NCI-H1105 treated with DMSO at 0.1 percent for 48 hours (cell line): Measurements from ENCODE around the gene DPH6.

Experiments used
- DNase-seq: peaks from one replicate; lab custom pipeline; 2025; lab: John Stamatoyannopoulos, UW

DPH6 gene

DNA sequence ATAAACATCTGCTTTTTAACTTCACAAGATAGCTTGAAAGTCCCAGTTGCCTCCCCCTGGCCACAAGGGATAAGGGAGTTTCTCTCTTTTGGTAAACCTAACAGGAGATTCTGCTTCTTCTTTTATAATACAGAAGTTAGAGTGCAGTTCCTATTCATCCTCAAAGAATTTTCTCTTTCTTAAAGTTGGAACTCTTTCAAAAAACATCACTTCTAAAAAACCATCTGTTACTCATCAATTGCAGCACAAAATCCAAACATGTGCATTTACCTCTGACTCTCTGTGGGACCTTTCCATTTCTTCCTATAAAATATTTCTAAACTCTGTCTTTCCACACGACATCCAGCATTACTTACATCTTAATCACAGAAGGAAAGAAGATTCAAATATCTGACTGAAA lies 5.1 kb downstream of the DPH6 start:
- DNase-seq, result no peak

DNA sequence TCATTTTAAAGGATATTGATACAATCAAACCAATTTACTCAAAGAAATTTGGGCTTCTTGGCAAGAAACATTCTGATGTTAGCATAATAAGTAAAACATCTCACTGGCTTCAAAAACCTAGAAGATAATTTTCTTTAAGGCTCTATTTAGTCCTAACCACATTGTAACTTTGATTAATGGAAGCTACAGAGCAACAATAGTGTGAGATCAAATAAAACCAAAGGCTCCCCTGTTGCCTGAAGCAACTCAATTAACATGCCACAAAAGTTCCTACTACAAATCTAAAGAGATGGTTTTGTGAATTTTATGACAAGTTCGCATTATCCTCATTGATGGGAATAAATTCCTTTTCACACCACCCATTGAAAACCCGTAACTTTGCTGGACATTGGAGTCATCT lies 5.9 kb downstream of the DPH6 start:
- DNase-seq, result no peak

DNA sequence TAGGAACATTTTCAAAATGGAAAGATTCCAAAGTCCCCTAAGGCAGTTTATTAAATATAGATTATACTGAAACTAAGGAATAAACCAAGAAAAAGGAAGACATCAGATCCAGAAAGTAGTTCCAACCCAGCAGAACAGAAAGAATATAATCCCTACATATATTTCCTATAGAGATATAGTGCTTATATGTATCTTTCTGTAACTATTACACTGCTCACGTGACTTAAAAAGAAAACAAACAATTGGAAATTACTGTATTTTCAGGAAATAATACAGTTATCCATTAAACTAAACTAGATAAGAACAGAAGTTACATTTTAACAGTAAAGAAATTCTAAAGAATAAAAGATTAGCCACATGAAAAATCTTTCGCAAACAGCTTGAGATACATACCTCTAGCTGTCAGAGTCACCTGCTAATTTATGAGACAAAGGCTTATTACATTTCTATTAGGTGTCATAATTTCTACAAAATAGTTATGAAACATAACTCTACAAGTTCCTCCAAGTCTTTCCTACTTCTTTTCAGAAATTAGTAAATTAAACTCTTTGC lies 10.5 kb downstream of the DPH6 start:
- DNase-seq, result no peak

DNA sequence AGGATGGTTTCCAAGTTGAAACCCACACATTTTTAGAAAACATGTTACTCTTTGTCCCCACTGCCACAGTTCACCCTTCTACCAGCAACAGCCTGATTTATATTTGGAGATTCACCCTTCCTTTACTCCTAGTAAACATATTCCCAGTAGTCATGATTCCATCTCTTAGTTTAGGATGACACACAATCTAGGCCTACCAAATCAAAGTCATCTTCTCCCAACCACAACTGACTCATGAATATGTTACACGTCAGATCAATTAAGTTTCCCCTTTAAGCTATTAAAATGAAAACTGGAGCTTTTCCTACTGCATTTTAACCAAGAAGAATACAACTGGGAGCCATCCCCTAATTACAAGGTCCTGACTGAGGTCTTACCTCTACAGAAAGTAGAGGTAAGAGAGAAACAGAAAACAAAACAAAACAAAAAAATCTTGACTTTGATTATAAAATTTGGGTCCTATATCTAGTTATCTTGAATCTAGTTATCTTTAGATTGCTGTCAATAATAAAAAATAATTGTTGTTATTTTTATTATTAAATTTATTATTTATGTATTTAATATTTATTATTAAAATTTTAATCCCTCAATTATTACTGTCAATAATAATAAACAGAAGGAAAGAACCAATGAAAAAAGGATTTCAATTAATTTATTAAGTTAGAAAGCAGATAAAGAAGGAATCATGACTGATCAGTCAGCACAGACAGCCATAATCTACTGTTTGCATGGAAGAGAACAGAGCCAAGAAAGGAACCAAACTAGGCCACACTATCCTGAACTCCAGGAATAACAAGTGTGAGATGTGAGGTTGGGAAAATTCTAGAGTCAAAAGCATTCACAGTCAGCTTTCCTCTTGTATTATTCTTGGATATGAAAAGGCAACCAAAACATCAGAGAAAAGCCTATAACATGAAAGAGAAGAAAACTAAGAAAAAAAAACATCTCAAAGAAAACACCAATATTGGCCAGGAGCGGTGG lies 12.5 kb downstream of the DPH6 start:
- no peak for DNase-seq

DNA sequence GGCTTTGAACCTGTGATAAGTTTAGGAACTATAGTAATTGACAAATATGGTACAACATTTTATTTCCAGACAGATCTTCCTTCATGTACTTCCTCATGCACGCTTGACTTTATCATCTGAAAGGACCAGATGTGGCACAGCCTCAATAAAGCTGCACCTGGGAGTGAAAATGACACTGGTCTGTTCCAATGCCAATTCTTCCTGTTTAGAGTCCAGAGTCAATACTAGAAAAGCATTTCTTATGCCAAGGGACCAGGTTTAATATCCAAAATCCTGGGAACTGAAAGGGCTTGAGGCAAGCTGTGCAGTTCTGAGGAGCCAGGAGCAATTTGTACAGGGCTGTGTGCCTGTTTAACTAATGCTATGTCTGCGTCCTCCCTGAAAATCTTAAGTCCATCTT lies 15.3 kb downstream of the DPH6 start:
- DNase-seq, result no peak

DNA sequence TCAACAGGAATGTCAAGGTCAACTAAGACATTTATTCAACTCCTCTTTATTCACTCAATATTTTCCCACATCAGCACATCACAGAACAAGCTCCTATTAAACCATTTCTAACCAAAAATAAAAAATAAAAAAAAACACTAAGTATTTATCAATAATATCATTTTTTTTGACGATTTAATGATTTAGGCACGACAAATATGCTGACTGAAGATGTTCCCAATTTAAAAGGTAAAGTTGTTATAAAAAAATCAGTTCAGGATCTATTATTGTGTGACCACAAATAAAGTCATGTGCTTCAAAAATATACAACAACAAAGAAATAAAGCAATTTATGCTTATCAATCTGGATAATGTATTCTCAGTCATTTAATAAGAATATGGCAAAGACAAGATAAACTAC lies 16.2 kb downstream of the DPH6 start:
- no peak for DNase-seq

DNA sequence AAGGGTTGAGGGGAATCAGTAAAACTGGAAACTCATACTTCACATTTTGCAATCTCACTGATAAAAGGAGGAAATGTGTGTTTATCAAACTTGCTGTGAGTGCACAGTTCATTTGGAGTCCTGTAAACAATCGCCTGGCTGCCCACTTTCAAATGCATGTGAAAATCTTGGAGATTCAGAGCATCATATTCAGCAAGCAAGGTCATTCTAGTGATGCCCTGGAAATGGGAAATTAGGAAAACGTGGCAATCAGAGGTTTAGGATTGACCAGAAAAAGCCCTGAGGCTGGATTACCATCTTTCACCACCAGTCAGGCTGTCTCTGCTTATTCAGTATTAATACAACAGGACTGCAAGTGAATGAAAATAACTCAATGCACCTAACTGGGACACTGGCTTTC lies 23.9 kb downstream of the DPH6 start:
- no peak for DNase-seq

DNA sequence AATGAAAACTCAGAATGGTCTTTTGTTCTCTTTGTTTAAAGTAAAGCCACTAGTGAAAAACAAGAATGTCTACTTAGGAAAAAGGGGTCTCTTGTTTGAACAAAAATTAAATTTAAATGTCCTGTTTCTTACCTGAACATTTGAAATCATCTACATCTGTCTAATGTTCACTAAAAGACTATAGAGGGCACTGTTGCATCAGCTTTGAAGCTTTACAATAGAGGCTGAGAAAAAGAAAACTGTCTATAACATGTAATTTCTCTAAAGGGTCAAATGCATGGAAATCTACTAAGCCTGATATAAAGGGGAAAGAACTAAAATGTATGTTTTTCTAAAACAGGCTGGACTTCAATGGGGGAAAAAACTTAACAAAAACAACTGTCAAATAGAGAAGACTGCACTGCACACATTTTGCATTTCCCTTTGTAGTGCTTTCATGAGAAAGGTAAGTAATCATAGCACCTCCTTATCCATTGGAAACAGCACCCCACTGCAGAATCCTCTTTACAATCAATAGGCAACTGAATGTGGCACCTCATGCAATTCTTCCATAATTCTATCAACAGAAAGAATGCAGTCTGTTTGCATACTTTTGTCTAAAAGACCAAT lies 26.3 kb downstream of the DPH6 start:
- peak; percentile 40 for DNase-seq

DNA sequence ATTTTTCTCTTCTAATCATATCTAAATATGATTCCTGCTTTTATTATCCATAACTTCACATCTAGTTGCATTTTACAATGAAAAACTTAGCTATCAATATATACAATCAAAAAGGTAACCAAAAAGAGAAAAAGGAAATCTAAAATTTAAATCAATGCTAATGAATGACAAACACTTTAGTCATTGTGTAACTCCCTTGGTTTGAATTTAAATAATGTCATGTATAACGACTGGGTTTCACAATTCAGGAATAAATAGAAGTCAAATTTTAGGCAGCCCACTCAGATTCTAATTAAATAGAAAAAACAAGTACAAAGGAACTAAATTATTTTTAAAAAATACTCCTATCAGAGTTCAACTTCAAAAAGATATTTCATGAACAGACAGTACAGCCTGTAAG lies 26.9 kb downstream of the DPH6 start:
- no peak for DNase-seq

DNA sequence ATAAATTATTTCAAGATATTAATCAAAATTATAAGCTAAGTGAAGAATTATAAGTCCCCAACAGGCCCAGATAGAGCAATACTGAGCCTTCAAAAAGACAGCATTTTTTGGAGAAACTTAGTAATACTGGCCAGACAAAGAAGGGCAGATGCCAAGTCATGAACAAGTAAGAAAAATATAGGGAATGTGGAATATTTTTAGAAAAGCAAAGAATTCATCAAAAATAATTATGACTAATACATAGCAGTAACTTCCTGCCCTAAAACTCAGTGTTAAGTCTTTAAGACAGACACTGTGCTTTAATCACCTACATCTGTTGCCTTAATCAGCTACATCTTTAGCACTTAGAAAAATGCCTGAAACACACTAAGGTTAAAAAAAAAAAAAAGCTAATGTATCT lies 31.2 kb downstream of the DPH6 start:
- DNase-seq, result no peak

DNA sequence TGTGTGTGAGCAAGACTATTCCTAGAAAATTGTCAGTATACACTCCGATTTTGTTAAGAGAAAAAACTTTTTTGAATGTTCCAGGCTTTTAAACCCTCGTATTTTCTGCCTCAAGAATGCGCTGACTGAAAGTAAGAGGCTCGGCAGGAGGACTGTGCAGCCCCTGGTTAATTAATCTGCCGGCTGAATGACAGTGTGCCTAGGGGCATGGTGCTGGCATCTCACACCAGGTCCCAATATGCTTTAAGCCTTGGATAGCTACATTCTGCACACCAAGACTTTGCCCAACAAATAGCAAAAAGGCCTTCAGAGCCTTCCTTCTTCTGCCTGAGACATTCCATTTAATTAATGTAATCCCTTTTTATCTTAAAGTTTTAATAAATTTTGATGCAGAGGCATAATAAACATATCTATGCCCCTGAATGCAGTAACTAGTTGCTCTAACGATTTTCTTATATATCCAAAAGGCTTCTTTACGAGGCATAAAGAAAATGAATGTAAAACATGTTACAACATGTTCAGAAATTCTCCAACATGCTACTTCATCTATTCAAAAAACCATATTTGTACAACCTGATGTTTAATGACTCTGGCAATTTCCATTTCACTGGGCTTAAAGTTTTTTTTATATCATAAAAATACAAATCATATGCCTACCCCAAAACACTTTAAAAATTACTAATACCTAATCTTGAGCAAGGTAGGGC lies 37.9 kb downstream of the DPH6 start:
- DNase-seq, result peak; percentile 3

DNA sequence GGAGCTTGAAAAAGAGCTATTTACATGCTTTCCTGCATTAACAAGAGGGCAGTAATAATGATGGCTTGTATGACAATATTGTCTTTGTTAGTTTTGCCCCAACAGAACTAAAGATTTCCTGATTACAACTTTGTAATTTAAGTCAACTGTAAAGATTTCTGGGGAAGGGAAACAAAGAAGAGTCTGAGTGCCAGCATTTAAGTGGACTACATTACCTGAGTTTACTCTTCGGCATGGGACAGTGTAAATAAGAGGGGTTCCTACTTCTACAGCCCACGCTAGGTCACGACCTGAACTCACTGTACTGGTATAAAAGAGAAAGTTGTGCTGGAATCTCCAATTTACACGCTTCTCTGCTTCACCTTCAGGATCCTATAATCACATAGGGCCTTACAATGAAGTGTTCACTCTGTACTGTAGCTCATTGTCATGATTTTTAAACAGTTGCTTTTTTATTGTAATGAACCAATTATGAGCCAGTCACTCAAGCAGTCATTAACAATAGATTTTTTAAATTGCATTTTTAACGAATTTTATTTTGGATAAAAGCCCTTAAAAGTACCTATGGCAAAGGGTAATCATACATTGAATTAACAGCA lies 39.6 kb downstream of the DPH6 start:
- no peak for DNase-seq

DNA sequence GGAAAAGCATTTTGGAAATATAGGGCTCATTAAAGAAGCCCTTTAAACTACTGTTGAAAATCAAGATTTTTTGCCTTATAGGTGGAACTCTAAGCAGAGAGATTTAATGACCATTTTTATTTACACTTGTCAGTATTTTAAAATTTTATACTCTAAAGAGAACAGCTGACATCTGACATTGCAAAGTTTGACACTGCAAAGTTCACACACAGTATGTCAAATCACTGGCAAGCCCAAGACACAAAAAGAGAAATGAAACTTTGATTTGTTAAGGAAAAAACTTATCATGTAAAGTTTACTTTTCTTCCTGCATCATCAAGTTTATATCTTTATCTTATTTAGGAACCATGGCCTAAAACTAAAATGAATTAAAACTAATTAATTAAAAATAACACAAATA lies 40.2 kb downstream of the DPH6 start:
- DNase-seq, result no peak

DNA sequence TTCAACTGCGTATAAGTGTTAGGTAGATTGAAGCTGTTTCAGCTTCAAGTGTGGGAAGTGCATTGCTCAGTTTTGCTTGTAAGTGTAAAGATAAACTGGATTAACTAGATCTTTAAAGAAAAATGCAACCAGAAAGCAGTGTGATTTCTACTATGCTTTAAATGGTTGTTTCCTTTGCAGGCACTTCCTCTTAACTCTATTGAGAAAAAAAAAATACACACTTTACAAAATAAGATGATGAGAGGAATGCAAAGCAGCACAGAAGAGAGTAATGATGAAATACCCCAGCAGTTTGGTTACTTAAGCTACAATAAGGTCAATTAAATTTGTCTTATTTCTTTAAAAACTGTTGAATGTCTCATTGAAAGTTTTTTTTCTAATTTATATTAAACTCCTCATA lies 40.8 kb downstream of the DPH6 start:
- DNase-seq, result no peak

DNA sequence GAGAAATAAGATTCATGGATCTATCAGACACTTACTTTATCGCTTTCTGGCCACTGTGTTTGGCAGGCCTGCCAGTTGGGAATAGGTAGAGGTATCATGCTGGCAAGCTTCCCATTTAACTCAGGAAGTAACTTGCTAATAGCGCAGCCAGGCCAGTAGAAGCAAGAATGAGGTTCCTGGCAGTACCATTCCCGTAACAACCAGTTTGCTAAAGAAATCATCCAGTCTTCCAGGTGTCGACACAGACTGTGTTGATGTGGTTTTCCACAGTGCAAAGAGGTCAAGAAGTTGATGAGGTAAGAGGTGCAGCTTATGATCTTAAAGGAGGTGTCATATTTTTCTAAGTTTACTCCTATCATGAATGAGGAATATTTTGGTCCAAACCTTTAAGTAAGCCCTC lies 46.2 kb downstream of the DPH6 start:
- no peak for DNase-seq

DNA sequence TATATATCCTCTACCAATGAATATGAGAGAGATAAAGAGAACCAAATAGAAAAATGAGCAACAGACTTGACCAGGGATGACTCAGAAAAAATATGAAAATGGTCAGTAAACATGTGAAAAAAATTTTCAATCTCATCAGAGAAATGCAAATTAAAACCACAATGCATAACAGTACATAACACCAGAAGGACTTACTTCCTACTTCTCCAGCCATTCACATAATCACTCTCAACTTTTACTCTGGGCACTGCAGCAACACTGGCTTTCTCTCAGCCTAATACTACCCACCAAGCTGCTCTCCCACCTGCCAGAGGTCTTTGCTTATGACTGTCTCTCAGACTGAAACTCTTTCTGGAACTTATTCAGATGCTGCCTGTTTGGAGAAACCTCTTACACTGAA lies 49.4 kb downstream of the DPH6 start:
- no peak for DNase-seq

DNA sequence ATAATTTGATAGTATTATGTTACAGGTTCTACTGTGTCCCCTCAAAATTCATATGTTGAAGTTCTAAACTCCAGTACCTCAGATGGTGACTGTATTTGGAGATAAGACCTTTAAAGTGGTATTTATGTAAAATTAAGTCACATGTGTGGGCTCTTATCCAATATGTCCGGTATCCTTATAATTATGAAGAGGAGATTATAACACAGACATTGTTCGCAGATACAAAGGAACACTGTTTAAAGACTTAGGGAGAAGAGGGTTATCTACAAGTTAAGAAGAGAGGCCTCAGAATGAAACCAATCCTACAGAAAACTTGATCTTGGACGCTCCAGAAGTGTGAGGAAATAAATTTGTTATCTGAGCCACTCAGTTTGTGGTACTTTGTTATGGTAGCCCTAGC lies 50.9 kb downstream of the DPH6 start:
- no peak for DNase-seq

DNA sequence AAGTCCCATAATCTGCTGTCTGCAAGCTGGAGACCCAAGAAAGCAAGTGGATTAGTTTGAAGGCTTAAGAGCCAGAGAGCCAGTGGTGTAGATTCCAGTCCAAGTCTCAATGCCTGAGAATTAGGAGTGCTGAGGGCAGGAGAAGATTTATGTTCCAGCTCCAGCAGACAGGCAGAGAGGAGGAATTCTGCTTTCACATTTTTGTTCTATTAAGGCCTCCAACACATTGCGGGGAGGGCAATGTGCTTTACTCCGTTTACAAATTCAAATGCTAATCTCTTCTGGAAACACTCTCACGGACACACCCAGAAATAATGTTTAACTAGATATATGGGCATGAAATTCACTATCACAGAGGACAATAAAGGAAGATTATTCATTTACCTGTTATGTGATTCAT lies 54.0 kb downstream of the DPH6 start:
- no peak for DNase-seq

DNA sequence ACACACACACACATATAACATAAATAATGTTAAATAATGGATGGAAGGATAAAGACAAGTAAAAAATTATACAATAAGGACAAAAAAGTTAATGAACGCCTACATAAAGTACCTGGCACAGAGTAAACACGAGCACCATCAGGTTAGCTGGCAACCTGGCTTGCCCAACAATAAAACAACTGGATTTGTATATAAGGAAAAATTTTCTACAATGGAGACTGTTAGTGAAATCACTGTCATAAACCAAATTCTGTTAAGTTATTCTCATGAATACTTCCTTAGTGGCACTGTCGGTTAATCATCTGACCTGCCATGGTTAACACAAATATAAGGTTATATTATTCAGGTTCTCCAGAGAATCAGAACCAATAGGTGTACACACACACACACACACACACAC lies 54.8 kb downstream of the DPH6 start:
- no peak for DNase-seq

DNA sequence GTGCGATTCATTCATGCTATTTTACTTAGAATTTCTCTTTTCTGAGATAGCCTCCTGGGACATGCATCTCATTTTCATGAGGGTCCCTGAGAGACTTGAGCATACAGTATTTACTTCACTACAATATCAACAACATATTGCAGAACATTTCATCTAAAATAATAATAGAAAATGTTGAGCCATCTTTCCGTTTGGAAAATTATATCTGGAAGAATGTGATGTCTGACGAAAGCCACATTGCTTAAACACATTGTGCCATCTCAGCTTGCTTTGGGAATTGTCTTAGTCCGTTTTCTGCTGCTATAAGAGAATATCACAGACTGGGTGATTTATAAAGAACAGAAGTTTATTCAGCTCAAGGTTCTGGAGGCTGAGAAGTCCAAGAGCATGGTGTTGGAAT lies 55.5 kb downstream of the DPH6 start:
- no peak for DNase-seq

DNA sequence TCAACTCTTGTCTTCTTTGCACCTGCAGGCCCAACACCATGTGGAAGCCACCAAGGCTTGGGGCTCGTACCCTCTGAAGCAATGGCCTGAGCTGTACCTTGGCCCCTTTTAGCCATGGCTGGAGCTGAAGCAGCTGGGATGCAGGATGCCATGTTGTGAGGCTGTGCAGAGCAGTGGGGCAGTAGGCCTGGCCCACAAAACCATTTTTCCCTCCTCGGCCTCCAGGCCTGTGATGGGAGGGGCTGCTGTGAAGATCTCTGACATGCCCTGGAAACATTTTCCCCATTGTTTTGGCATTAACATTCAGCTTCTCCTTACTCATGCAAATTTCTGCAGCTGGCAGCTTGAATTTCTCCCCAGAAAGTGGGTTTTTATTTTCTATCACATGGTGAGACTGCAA lies 58.5 kb downstream of the DPH6 start:
- no peak for DNase-seq

DNA sequence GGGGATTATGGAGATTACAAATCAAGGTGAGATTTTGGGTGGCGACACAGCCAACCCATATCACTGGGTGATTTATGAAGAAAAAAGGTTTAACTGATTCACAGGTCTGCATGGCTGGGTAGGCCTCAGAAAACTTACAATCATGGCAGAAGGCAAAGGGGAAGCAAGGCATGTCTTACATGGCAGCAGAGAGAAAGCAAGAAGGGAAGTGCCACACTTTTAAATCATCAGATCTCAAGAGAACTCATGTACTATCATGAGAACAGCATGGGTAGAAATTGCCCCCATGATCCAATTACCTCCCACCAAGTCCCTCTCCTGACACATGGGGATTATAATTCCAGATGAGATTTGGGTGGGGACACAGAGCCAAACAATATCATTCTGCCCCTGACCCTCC lies 59.7 kb downstream of the DPH6 start:
- no peak for DNase-seq
